NT2/D1 (cell line): ENCODE measurements around the gene CDH1.

Source experiments
- SUZ12 ChIP-seq: IDR thresholded peaks from 2 replicates; pipeline ENCODE4 v1.6.1; 2011; ENCODE audit not compliant: insufficient read length, insufficient read depth; ENCODE audit errors: extremely low read depth
- YY1 ChIP-seq: IDR thresholded peaks from 2 replicates; pipeline ENCODE4 v1.6.1; 2011; ENCODE audit not compliant: insufficient read length, insufficient read depth

DNA sequence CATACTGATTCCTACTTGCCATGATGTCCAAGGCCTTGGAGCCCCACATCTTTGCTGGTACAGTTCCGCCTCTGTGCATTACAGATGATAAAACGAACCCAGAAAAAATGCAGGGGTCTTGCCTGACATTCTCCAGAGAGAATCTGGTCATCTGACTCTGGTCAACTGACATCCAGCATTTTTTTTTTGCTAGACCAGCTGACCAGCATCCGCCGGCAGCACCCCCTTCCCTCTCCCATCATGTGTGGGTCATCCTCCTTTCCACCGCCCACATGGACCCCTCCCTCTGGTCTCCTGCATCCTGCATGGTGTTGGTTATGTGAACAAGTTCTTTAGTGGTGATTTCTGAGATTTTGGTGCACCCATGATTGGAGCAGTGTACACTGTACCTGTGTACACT lies 47.1 kb downstream of the CDH1 start:
- no peak for TF ChIP-seq YY1
- TF ChIP-seq SUZ12: no peak
